CD14-positive monocyte (primary cell): ENCODE data around the gene ASTN2. TPM values are rescaled to one million over a fixed set of nuclear protein-coding genes. Genes with fewer than 3 reads are reported as not detected.

Source experiments
- DNase-seq, 3 donors: peaks; one replicate each; pipeline ENCODE4 v3.0.0-alpha.2; 2011 to 2022
- H2AFZ ChIP-seq: 2 replicates; pipeline ENCODE4 v1.6.0; 2012; ENCODE audit warnings: mild to moderate bottlenecking, low read depth, low read length, inconsistent platforms; ENCODE audit not compliant: insufficient read depth, poor library complexity, severe bottlenecking
- H3K27ac ChIP-seq, 2 donors: 1 replicate in 1 of 2; 2 replicates in 1 of 2; pipeline ENCODE4 v1.5.1; 2012 to 2013; ENCODE audit warnings: low read length in 2 of 2, control low read depth in 1 of 2, inconsistent platforms in 1 of 2, low read depth in 1 of 2, mild to moderate bottlenecking in 1 of 2
- H3K27me3 ChIP-seq, 2 donors: one replicate each; pipeline versions ENCODE4 v1.6.0 to v1.6.1; 2011 to 2013; ENCODE audit warnings: low read length in 2 of 2; ENCODE audit not compliant: control insufficient read depth in 2 of 2, insufficient read depth in 2 of 2
- H3K36me3 ChIP-seq, 2 donors: replicated peaks in 1 of 2; 1 replicate in 1 of 2; 2 replicates in 1 of 2; pipeline versions ENCODE4 v1.5.1 to v1.6.1; 2012 to 2013; ENCODE audit warnings: low read length in 2 of 2, control low read depth in 1 of 2, inconsistent platforms in 1 of 2, mild to moderate bottlenecking in 1 of 2; ENCODE audit not compliant: insufficient read depth in 2 of 2, control insufficient read depth in 1 of 2
- H3K4me1 ChIP-seq, 2 donors: 1 replicate in 1 of 2; 2 replicates in 1 of 2; pipeline versions ENCODE4 v1.5.1 to v1.6.1; 2012 to 2013; ENCODE audit warnings: low read length in 2 of 2, control low read depth in 1 of 2, inconsistent platforms in 1 of 2, mild to moderate bottlenecking in 1 of 2, moderate library complexity in 1 of 2; ENCODE audit not compliant: insufficient read depth in 2 of 2, control insufficient read depth in 1 of 2
- H3K4me2 ChIP-seq: replicated peaks from 2 replicates; pipeline ENCODE3; 2012; ENCODE audit warnings: low read length, moderate library complexity, mild to moderate bottlenecking; ENCODE audit not compliant: poor library complexity, severe bottlenecking; ENCODE audit errors: extremely low read depth
- H3K4me3 ChIP-seq, 3 experiments: fragments of 200-600 bp in 1 of 3; sonication (generic) in 1 of 3; replicated peaks in 1 of 3; 1 replicate in 2 of 3; 2 replicates in 1 of 3; pipeline ENCODE4 v1.5.1; 2011 to 2013; ENCODE audit warnings: low read length in 3 of 3, mild to moderate bottlenecking in 3 of 3, control low read depth in 2 of 3, low read depth in 2 of 3, inconsistent platforms in 1 of 3, moderate library complexity in 1 of 3
- H3K79me2 ChIP-seq: 2 replicates; pipeline ENCODE4 v1.6.0; 2012; ENCODE audit warnings: mild to moderate bottlenecking, control low read depth, inconsistent platforms, low read length, moderate library complexity; ENCODE audit not compliant: insufficient read depth
- H3K9ac ChIP-seq: 2 replicates; pipeline ENCODE4 v1.6.0; 2017; ENCODE audit warnings: low read length, mild to moderate bottlenecking; ENCODE audit not compliant: insufficient read depth, poor library complexity, severe bottlenecking
- H3K9me3 ChIP-seq, 2 donors: replicated peaks in 1 of 2; 1 replicate in 1 of 2; 2 replicates in 1 of 2; pipeline versions ENCODE4 v1.5.1 to v1.6.1; 2012 to 2013; ENCODE audit warnings: low read length in 2 of 2, control low read depth in 1 of 2; ENCODE audit not compliant: control insufficient read depth in 1 of 2, insufficient read depth in 1 of 2
- H4K20me1 ChIP-seq: 2 replicates; pipeline ENCODE4 v1.6.0; 2012; ENCODE audit warnings: mild to moderate bottlenecking, low read length, control low read depth, moderate library complexity; ENCODE audit not compliant: insufficient read depth
- H3K27ac Mint-ChIP-seq, 7 donors: one replicate each; pipeline ENCODE4 v1.8.0; 2020; ENCODE audit warnings: mild to moderate bottlenecking in 7 of 7, mixed read lengths in 7 of 7, moderate library complexity in 6 of 7, inconsistent platforms in 2 of 7
- H3K27me3 Mint-ChIP-seq, 3 donors: one replicate each; pipeline ENCODE4 v1.8.0; 2021 to 2022; ENCODE audit warnings: low read depth in 3 of 3, mild to moderate bottlenecking in 3 of 3, mixed read lengths in 3 of 3, moderate library complexity in 3 of 3, inconsistent platforms in 1 of 3
- H3K36me3 Mint-ChIP-seq, 2 donors: one replicate each; pipeline ENCODE4 v1.8.0; 2020; ENCODE audit warnings: mixed read lengths in 2 of 2, inconsistent platforms in 1 of 2, mild to moderate bottlenecking in 1 of 2
- H3K4me1 Mint-ChIP-seq: one replicate; pipeline ENCODE4 v1.8.0; 2020; ENCODE audit warnings: mild to moderate bottlenecking, mixed read lengths
- H3K4me3 Mint-ChIP-seq, 2 donors: one replicate each; pipeline ENCODE4 v1.8.0; 2020; ENCODE audit warnings: mild to moderate bottlenecking in 2 of 2, mixed read lengths in 2 of 2, moderate library complexity in 1 of 2
- H3K9me3 Mint-ChIP-seq, 7 donors: one replicate each; pipeline ENCODE4 v1.8.0; 2020 to 2022; ENCODE audit warnings: mixed read lengths in 7 of 7, mild to moderate bottlenecking in 6 of 7, moderate library complexity in 6 of 7, inconsistent platforms in 2 of 7
- CTCF ChIP-seq: fragments of 200-600 bp; IDR thresholded peaks from one replicate; pipeline ENCODE4 v1.8.0; 2022; ENCODE audit warnings: antibody characterized with exemption, mild to moderate bottlenecking
- WGBS: methylation state at CpG from one replicate; pipeline ENCODE4 v1.1.5; 2013; ENCODE audit warnings: missing lambda C conversion rate; ENCODE audit not compliant: insufficient coverage; 5-methylcytosine and 5-hydroxymethylcytosine counted together
- intact Hi-C, 2 donors: fragments of 100-400 bp; cut with micrococcal nuclease; formaldehyde crosslinking; loops; one replicate each; pipeline versions ENCODE4 v1.15.0 to v1.15.1; 2023
- polyA plus RNA-seq, 3 donors: library from polyadenylated mRNA; depleted of rRNA in 1 of 3; unstranded in 2 of 3; stranded (reverse) in 1 of 3; fragments of 300-500 nt in 2 of 3; fragments of >200 nt in 1 of 3; fragmentation: Illumina TruSeq in 2 of 3; gene quantifications; 1 replicate in 2 of 3; 2 replicates in 1 of 3; pipeline ENCODE4 v1.2.3, GENCODE V29; 2012 to 2021

ASTN2 gene
- polyA plus RNA-seq, 3 donors, result not detected

GRCh38 chr9:116409638-116410037 is 1005.2 kb downstream of the ASTN2 start:
- H4K20me1 ChIP-seq, result no peaks in the 10 kb centered on the region
- H3K36me3 Mint-ChIP-seq, result no peaks in the 10 kb centered on the region
- no peak overlapping the region for H3K4me3 Mint-ChIP-seq
- no peak overlapping the region for H3K4me2 ChIP-seq
- H3K9ac ChIP-seq, result no peak overlapping the region
- TF ChIP-seq CTCF, result no peak
- 51% methylated on average over 4 of the region's 6 CpGs for WGBS
- intact Hi-C loops, result no loop called here
- H3K27ac ChIP-seq, result no peak overlapping the region
- H3K9me3 ChIP-seq, result no peaks in the 10 kb centered on the region
- peaks cover 0 to 4% (median 0%) of the 10 kb centered on the region in 7 donors for H3K9me3 Mint-ChIP-seq
- H3K4me1 Mint-ChIP-seq, result no peaks in the 10 kb centered on the region
- H3K27me3 ChIP-seq, result no peaks in the 10 kb centered on the region
- no peak overlapping the region for H2AFZ ChIP-seq
- DNase-seq, result no peak
- no peak overlapping the region for H3K4me3 ChIP-seq
- H3K27me3 Mint-ChIP-seq, result no peaks in the 10 kb centered on the region
- H3K36me3 ChIP-seq, result no peaks in the 10 kb centered on the region
- H3K79me2 ChIP-seq, result no peaks in the 10 kb centered on the region
- no peak overlapping the region for H3K27ac Mint-ChIP-seq
- no peaks in the 10 kb centered on the region for H3K4me1 ChIP-seq

GRCh38 chr9:116409129-116409528 is 1005.7 kb downstream of the ASTN2 start:
- Mint-ChIP-seq H3K27me3 (no peaks in the 10 kb centered on the region), H3K4me3 (no peak overlapping the region), H3K27ac (no peak overlapping the region), H3K4me1 (no peaks in the 10 kb centered on the region), H3K36me3 (no peaks in the 10 kb centered on the region), H3K9me3 (peaks cover 0 to 8% (median 0%) of the 10 kb centered on the region in 7 donors)
- Histone ChIP-seq H3K4me3 (no peak overlapping the region), H3K4me2 (no peak overlapping the region), H3K9ac (no peak overlapping the region), H4K20me1 (no peaks in the 10 kb centered on the region), H3K79me2 (no peaks in the 10 kb centered on the region), H3K27me3 (no peaks in the 10 kb centered on the region), H2AFZ (no peak overlapping the region), H3K27ac (no peak overlapping the region), H3K9me3 (no peaks in the 10 kb centered on the region), H3K36me3 (no peaks in the 10 kb centered on the region), H3K4me1 (no peaks in the 10 kb centered on the region)
- WGBS, result 82% methylated on average over 2 of the region's 2 CpGs
- TF ChIP-seq CTCF, result no peak
- intact Hi-C loops, result no loop called here
- DNase-seq, result no peak
